HepG2 (cell line): ENCODE results near the gene TMEM9B. TPM values are rescaled to one million over a fixed set of nuclear protein-coding genes. Genes with fewer than 3 reads are reported as not detected.

Experiments used
- ARNT2 ChIP-seq: sonication (generic); formaldehyde crosslinking; IDR thresholded peaks from 2 replicates; pipeline ENCODE4 v1.8.0; 2022; ENCODE audit warnings: mild to moderate bottlenecking, low read depth, missing genetic modification reagents, moderate library complexity
- ATM ChIP-seq: fragments of 450-650 bp; IDR thresholded peaks from 2 replicates; pipeline ENCODE4 v1.7.1; 2017; ENCODE audit warnings: mild to moderate bottlenecking, borderline replicate concordance
- CREM ChIP-seq, 2 experiments: sonication (generic) in 1 of 2; formaldehyde crosslinking in 1 of 2; IDR thresholded peaks; 2 replicates each; pipeline versions ENCODE4 v1.4.0 to v1.6.1; 2016 to 2020; ENCODE audit warnings: antibody characterized with exemption in 1 of 2, mild to moderate bottlenecking in 1 of 2, missing genetic modification reagents in 1 of 2
- FOXK2 ChIP-seq: fragments of 450-650 bp; IDR thresholded peaks from 2 replicates; pipeline ENCODE4 v1.6.1; 2016
- HNF4A ChIP-seq: sonication (generic); formaldehyde crosslinking; IDR thresholded peaks from 2 replicates; pipeline ENCODE4 v1.4.0; 2020; ENCODE audit warnings: missing genetic modification reagents
- HNRNPK ChIP-seq: fragments of 200-400 bp; formaldehyde crosslinking; IDR thresholded peaks from 2 replicates; pipeline ENCODE4 v1.6.1; 2018; ENCODE audit warnings: low read length, low read depth, moderate library complexity, mild to moderate bottlenecking; ENCODE audit not compliant: poor library complexity, severe bottlenecking
- KDM5A ChIP-seq: fragments of 200-600 bp; sonication (generic); IDR thresholded peaks from 2 replicates; pipeline ENCODE4 v1.7.0; 2018; ENCODE audit warnings: antibody characterized with exemption, mild to moderate bottlenecking, low read length, borderline replicate concordance
- NCOA1 ChIP-seq: sonication (generic); formaldehyde crosslinking; IDR thresholded peaks from 2 replicates; pipeline ENCODE4 v1.9.0; 2021; ENCODE audit warnings: missing genetic modification reagents
- NPAS2 ChIP-seq: sonication (generic); formaldehyde crosslinking; IDR thresholded peaks from 2 replicates; pipeline ENCODE4 v1.8.0; 2022; ENCODE audit warnings: mild to moderate bottlenecking, missing genetic modification reagents, borderline replicate concordance
- NR1H2 ChIP-seq: sonication (generic); formaldehyde crosslinking; IDR thresholded peaks from 2 replicates; pipeline ENCODE4 v1.8.1; 2022; ENCODE audit warnings: low read depth, missing genetic modification reagents, borderline replicate concordance
- RAD21 ChIP-seq: fragments of 450-650 bp; formaldehyde crosslinking; IDR thresholded peaks from 2 replicates; pipeline ENCODE4 v1.5.0; 2020; ENCODE audit warnings: mild to moderate bottlenecking
- TRIM24 ChIP-seq: sonication (generic); formaldehyde crosslinking; IDR thresholded peaks from 2 replicates; pipeline ENCODE4 v1.8.0; 2022; ENCODE audit warnings: mild to moderate bottlenecking, missing genetic modification reagents
- ZIK1 ChIP-seq: sonication (generic); formaldehyde crosslinking; IDR thresholded peaks from 2 replicates; pipeline ENCODE4 v1.5.0; 2020; ENCODE audit warnings: mild to moderate bottlenecking, low read depth, missing genetic modification reagents, borderline replicate concordance
- ZNF10 ChIP-seq: sonication (generic); formaldehyde crosslinking; IDR thresholded peaks from 2 replicates; pipeline ENCODE4 v1.4.0; 2020; ENCODE audit warnings: mild to moderate bottlenecking, low read depth, missing genetic modification reagents, borderline replicate concordance
- ZNF205 ChIP-seq: IDR thresholded peaks from 2 replicates; pipeline ENCODE4 v1.6.1; 2018; ENCODE audit warnings: missing biosample characterization, missing genetic modification reagents
- ZNF292 ChIP-seq: sonication (generic); formaldehyde crosslinking; IDR thresholded peaks from 2 replicates; pipeline ENCODE4 v1.8.1; 2022; ENCODE audit warnings: mild to moderate bottlenecking, low read depth, missing genetic modification reagents, borderline replicate concordance
- ZNF607 ChIP-seq: sonication (generic); formaldehyde crosslinking; IDR thresholded peaks from 2 replicates; pipeline ENCODE4 v1.5.1; 2020; ENCODE audit warnings: missing genetic modification reagents, mild to moderate bottlenecking, borderline replicate concordance
- ZNF878 ChIP-seq: sonication (generic); formaldehyde crosslinking; IDR thresholded peaks from 2 replicates; pipeline ENCODE4 v1.8.1; 2023; ENCODE audit warnings: mild to moderate bottlenecking, missing genetic modification reagents, moderate library complexity
- ZSCAN9 ChIP-seq: IDR thresholded peaks from 2 replicates; pipeline ENCODE4 v1.6.1; 2016; ENCODE audit warnings: borderline replicate concordance
- polyA plus RNA-seq, 8 experiments: library from polyadenylated mRNA; depleted of rRNA in 3 of 8; stranded (reverse) in 7 of 8; unstranded in 1 of 8; fragments of >200 nt; fragmentation: Illumina TruSeq in 4 of 8; extraction: Trizol in 4 of 8; gene quantifications; 2 replicates each; pipeline versions ENCODE4 v1.2.1 to v1.2.3, GENCODE V29; 2011 to 2016; ENCODE audit warnings: low read depth in 4 of 8, missing spikeins in 1 of 8, mixed read lengths in 1 of 8; ENCODE audit not compliant: insufficient read depth in 1 of 8
- total RNA-seq, 5 experiments: library from RNA; depleted of rRNA; stranded (reverse); fragments of >200 nt; fragmentation: Illumina TruSeq; extraction: Trizol; gene quantifications; 2 replicates each; pipeline ENCODE4 v1.2.3, GENCODE V29; 2016; ENCODE audit warnings: low read depth in 1 of 5
- TF ChIP-seq, protein P1 (sequence below): IDR thresholded peaks from 2 replicates; pipeline ENCODE4 v1.6.1; 2016; ENCODE audit warnings: low read depth, control low read depth
- TF ChIP-seq, protein P2 (sequence below): sonication (generic); formaldehyde crosslinking; IDR thresholded peaks from 2 replicates; pipeline ENCODE4 v1.4.0; 2020; ENCODE audit warnings: missing genetic modification reagents
- TF ChIP-seq, protein P3 (sequence below): sonication (generic); formaldehyde crosslinking; IDR thresholded peaks from 2 replicates; pipeline ENCODE4 v1.5.0; 2020; ENCODE audit warnings: missing genetic modification reagents, mild to moderate bottlenecking, borderline replicate concordance
- TF ChIP-seq, protein P4 (sequence below): sonication (generic); formaldehyde crosslinking; IDR thresholded peaks from 2 replicates; pipeline ENCODE4 v1.4.0; 2020; ENCODE audit warnings: mild to moderate bottlenecking, missing genetic modification reagents

Gene TMEM9B
- total and polyA plus RNA-seq, 2 of the 13 experiments (the other 11 are each of a cell fraction or from before 2014, with no cell fraction given) = 12.4 to 20.8 TPM

DNA sequence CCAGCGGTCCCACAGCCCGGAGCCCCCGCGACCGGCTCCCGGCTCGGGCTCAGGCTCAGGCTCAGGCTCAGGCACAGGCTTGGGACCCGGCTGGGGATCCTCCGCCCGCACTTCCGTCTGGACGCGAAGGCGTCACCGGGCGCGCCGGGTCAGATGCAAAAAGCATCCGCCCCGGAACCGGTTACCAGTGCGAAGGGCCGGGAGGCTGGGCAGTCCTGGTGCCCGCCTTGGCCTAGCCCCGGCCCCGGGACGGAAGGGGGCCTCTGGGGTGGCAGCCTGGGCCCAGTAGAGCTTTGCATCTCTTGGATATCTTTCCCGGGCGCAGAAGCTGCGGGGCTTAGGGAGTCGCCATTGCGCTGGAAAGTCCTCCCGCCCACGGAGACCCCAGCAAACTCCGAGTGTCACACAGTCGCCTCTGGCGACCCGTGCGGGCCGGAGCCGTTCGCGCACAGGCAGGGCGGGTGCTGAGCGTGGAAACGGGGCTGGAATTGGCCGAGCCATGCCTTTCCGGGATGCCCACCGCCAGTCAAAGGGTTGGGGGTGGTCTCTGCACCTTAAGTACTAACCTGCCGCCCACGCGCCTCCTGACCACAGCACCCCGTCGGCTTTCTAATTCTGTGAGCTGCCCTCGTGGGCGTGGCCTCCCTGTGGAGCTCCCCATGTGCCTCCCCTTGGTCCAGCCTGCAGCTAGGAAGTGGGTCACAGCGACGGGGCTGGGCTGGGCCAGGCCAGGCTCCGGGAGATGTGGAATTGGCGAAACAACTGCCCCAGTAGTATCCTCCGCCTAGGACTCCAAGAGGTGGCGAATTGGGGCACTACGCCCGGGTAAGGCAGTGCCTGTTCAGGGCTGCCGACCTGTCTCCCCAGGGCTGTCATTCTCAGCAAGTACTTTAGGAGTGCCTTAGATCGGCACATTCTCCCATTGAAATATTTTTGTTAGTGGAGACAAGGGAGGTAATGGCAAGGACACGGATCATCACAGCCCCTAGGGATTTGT lies at the start of gene TMEM9B (continued):
- TF ChIP-seq ZNF205 = 0 out of 2 replicates have a peak, but pooled peaks have one; percentile 25
- TF ChIP-seq, protein P1, sequence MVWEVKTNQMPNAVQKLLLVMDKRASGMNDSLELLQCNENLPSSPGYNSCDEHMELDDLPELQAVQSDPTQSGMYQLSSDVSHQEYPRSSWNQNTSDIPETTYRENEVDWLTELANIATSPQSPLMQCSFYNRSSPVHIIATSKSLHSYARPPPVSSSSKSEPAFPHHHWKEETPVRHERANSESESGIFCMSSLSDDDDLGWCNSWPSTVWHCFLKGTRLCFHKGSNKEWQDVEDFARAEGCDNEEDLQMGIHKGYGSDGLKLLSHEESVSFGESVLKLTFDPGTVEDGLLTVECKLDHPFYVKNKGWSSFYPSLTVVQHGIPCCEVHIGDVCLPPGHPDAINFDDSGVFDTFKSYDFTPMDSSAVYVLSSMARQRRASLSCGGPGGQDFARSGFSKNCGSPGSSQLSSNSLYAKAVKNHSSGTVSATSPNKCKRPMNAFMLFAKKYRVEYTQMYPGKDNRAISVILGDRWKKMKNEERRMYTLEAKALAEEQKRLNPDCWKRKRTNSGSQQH = peak; percentile 15; the same call in 1 of the 2 replicates
- TF ChIP-seq CREM (IDR thresholded peaks at IDR 0.05) = peak; percentile 91
- TF ChIP-seq CREM (CRISPR knock-in tag; IDR thresholded peaks at IDR 0.05) = peak; percentile 21; the same call in 1 of the 2 replicates
- TF ChIP-seq TRIM24 (CRISPR knock-in tag) = no peak
- peak; percentile 24 for TF ChIP-seq HNRNPK
- TF ChIP-seq ZSCAN9 (CRISPR knock-in tag) = peak; percentile 21; the same call in 1 of the 2 replicates
- peak; percentile 63; the same call in 1 of the 2 replicates for TF ChIP-seq ZNF292 (CRISPR knock-in tag)
- TF ChIP-seq, protein P2, sequence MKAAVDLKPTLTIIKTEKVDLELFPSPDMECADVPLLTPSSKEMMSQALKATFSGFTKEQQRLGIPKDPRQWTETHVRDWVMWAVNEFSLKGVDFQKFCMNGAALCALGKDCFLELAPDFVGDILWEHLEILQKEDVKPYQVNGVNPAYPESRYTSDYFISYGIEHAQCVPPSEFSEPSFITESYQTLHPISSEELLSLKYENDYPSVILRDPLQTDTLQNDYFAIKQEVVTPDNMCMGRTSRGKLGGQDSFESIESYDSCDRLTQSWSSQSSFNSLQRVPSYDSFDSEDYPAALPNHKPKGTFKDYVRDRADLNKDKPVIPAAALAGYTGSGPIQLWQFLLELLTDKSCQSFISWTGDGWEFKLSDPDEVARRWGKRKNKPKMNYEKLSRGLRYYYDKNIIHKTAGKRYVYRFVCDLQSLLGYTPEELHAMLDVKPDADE (CRISPR knock-in tag) = 0 out of 2 replicates have a peak, but pooled peaks have one; percentile 85
- TF ChIP-seq RAD21 (CRISPR knock-in tag) = peak; percentile 46
- 0 out of 2 replicates have a peak, but pooled peaks have one; percentile 17 for TF ChIP-seq ARNT2 (CRISPR knock-in tag)
- peak; percentile 35; the same call in 1 of the 2 replicates for TF ChIP-seq HNF4A (CRISPR knock-in tag)
- TF ChIP-seq ATM = no peak
- TF ChIP-seq ZIK1 (CRISPR knock-in tag) = 0 out of 2 replicates have a peak, but pooled peaks have one; percentile 40
- no peak for TF ChIP-seq FOXK2
- 0 out of 2 replicates have a peak, but pooled peaks have one; percentile 16 for TF ChIP-seq NR1H2 (CRISPR knock-in tag)
- TF ChIP-seq NPAS2 = no peak
- 0 out of 2 replicates have a peak, but pooled peaks have one; percentile 81 for TF ChIP-seq NCOA1 (CRISPR knock-in tag)
- TF ChIP-seq ZNF607 (CRISPR knock-in tag) = peak; percentile 64; the same call in 1 of the 2 replicates
- TF ChIP-seq ZNF10 = no peak
- TF ChIP-seq, protein P3, sequence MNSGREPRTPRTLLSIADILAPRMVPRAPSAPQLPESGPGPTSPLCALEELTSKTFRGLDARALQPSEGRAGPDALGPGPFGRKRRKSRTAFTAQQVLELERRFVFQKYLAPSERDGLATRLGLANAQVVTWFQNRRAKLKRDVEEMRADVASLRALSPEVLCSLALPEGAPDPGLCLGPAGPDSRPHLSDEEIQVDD = no peak
- TF ChIP-seq ZNF878 = peak; percentile 46; the same call in 1 of the 2 replicates
- TF ChIP-seq, protein P4, sequence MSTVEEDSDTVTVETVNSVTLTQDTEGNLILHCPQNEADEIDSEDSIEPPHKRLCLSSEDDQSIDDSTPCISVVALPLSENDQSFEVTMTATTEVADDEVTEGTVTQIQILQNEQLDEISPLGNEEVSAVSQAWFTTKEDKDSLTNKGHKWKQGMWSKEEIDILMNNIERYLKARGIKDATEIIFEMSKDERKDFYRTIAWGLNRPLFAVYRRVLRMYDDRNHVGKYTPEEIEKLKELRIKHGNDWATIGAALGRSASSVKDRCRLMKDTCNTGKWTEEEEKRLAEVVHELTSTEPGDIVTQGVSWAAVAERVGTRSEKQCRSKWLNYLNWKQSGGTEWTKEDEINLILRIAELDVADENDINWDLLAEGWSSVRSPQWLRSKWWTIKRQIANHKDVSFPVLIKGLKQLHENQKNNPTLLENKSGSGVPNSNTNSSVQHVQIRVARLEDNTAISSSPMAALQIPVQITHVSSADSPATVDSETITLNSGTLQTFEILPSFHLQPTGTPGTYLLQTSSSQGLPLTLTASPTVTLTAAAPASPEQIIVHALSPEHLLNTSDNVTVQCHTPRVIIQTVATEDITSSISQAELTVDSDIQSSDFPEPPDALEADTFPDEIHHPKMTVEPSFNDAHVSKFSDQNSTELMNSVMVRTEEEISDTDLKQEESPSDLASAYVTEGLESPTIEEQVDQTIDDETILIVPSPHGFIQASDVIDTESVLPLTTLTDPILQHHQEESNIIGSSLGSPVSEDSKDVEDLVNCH (CRISPR knock-in tag) = no peak
- no peak; the same call in 1 of the 2 replicates for TF ChIP-seq KDM5A
